Measurements from ENCODE around the gene ZNF335.

The ZNF335 gene

DNA sequence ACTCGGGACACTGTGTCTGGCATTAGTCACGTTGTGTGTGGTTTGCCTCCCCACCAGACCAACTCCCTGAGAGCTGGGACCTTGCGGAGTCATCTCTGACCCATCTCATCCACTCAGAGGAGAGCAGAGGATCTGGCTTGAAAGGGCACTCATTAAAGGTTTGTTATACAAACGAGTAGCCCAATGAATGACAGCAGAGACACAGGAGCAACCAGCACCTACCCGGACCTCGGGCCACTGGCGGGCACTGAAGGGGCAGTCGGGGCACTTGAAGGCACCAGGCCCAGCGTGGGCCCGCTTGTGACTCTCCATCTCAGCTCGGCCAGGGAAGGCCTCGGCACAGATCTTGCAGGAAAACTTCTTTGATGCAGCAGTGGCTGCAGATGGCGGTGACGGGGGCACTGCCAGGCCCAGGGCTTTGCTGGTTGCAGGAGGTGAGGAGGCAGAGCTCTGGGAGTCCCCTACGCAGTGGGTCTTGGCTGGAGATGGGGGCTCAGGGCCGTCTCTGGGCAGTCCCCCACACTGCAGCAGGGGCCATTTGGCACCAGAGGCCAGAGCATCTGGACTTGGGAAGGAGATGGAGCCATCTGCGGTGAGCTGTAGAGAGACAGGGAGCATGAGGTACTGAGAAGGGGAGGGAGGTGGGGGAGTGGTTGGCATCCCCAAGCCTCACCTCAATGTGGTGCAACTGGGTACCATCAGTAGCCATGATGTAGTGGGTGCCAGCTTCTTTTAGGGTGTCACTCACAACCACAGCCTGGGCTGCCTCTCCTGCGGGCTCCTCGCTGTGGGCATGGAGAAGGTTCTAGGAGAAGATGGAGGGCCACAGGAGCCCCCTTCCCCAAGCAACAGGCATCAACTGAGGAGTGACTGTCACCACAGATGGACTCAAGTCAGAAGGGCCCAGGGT is 19.8 kb downstream of the ZNF335 start:
- DNase-seq (ENCODE audit: low spot score) (no peak), ATAC-seq (ENCODE audit: low read depth) (no peak)
- Histone ChIP-seq H3K9me3 (ENCODE audit: severe bottlenecking) (no peaks in the 10 kb centered on the region), H3K4me1 (ENCODE audit: insufficient read depth, poor library complexity, severe bottlenecking) (no peaks in the 10 kb centered on the region), H3K27me3 (ENCODE audit: insufficient read depth, poor library complexity, severe bottlenecking) (no peaks in the 10 kb centered on the region), H3K27ac (ENCODE audit: poor library complexity, severe bottlenecking) (no peak overlapping the region), H3K4me3 (ENCODE audit: severe bottlenecking) (no peak overlapping the region), H3K36me3 (ENCODE audit: low read depth) (peaks cover 83% of the 10 kb centered on the region)
- TF ChIP-seq CTCF (IDR thresholded peaks at IDR 0.05; ENCODE audit: poor library complexity, severe bottlenecking) = no peak

DNA sequence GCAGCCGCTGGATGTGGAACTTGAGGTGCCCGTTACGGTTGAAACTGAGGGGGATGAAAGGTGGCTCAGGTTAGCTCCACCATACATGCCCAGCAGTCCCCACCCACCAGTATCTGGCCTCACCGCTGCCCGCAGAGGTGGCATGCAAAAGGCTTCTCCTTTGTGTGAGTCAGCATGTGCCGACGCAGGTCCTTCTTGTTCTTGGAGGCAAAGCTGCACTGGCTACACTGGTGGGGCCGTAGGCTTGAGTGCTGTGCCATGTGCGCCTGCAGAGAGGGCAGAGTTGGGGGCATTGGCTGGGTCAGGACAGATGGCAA is 21.7 kb downstream of the ZNF335 start:
- DNase-seq (ENCODE audit: low spot score) = peak; percentile 79
- no peak for TF ChIP-seq CTCF (IDR thresholded peaks at IDR 0.05; ENCODE audit: poor library complexity, severe bottlenecking)

DNA sequence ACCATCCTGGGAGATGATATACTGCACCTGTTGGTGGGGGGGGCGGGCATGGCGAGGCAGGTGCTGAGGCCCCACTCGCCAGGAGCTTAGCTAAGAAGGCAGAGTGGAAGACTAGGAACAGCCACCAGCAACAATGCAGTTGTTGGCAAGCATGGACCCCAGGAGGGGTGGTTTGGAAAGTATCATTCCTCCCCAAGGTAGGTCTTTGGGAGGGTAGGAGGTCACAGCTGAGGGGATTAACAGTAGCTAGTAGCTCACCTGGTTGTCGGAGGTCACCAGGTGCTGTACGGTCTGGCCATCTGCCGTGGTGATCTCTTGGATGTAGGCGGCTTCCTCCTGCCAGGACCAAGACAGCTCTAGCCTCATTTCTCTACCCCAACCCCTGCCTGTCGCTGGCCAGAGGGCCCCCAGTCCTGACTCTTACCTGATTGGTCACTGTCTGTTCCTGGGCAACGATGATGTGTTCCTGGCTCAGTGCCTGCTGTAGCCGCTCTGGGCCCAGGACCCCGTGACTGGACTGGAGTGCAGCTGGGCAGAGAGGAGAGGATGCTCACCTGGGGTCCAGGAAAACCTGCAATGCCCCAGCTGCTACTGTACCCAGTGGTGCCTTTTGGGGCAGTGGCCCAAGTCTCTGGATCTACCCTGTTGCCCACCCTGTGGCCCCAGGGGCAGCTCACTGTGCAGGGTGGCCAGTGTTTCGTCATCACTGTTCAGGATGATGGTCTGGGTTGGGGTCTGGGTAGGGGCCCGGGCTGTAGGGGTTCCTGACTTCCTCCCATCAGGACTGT is 22.3 kb downstream of the ZNF335 start:
- Histone ChIP-seq H3K27me3 (ENCODE audit: insufficient read depth, poor library complexity, severe bottlenecking) (no peaks in the 10 kb centered on the region), H3K27ac (ENCODE audit: poor library complexity, severe bottlenecking) (no peak overlapping the region), H3K4me1 (ENCODE audit: insufficient read depth, poor library complexity, severe bottlenecking) (no peaks in the 10 kb centered on the region), H3K36me3 (ENCODE audit: low read depth) (peaks cover 98% of the 10 kb centered on the region), H3K4me3 (ENCODE audit: severe bottlenecking) (no peak overlapping the region), H3K9me3 (ENCODE audit: severe bottlenecking) (no peaks in the 10 kb centered on the region)
- no peak; the same call in 2 of the 3 replicates for ATAC-seq (ENCODE audit: low read depth)
- TF ChIP-seq CTCF (IDR thresholded peaks at IDR 0.05; ENCODE audit: poor library complexity, severe bottlenecking) = no peak
- DNase-seq (ENCODE audit: low spot score) = peak; percentile 81

More for the DNA sequence above, 21.7 kb downstream of the ZNF335 start:
- Histone ChIP-seq H3K4me1 (ENCODE audit: insufficient read depth, poor library complexity, severe bottlenecking) (no peaks in the 10 kb centered on the region), H3K36me3 (ENCODE audit: low read depth) (peaks cover 92% of the 10 kb centered on the region), H3K9me3 (ENCODE audit: severe bottlenecking) (no peaks in the 10 kb centered on the region), H3K4me3 (ENCODE audit: severe bottlenecking) (no peak overlapping the region), H3K27me3 (ENCODE audit: insufficient read depth, poor library complexity, severe bottlenecking) (no peaks in the 10 kb centered on the region), H3K27ac (ENCODE audit: poor library complexity, severe bottlenecking) (no peak overlapping the region)
- no peak for ATAC-seq (ENCODE audit: low read depth)

- DNase-seq (ENCODE audit: low spot score) (peak; percentile 83), ATAC-seq (ENCODE audit: low read depth) (peak; percentile 1; the same call in 2 of the 3 replicates)
- no peaks in the 10 kb centered on the region for H3K27me3 ChIP-seq (ENCODE audit: insufficient read depth, poor library complexity, severe bottlenecking)
- H3K27ac ChIP-seq (ENCODE audit: poor library complexity, severe bottlenecking) = no peak overlapping the region
- no peaks in the 10 kb centered on the region for H3K9me3 ChIP-seq (ENCODE audit: severe bottlenecking)
- no peak overlapping the region for H3K4me3 ChIP-seq (ENCODE audit: severe bottlenecking)
- TF ChIP-seq CTCF (IDR thresholded peaks at IDR 0.05; ENCODE audit: poor library complexity, severe bottlenecking) = no peak
- H3K36me3 ChIP-seq (ENCODE audit: low read depth) = peaks cover 100% of the 10 kb centered on the region
- peaks cover 2% of the 10 kb centered on the region for H3K4me1 ChIP-seq (ENCODE audit: insufficient read depth, poor library complexity, severe bottlenecking)
Measured at GRCh38 chr20:45948742-45949541, 23.1 kb downstream of the ZNF335 start.

Data from RWPE2 (cell line).